WERI-Rb-1 (cell line): ENCODE measurements around the gene PRAF2.

Source experiments
- DNase-seq: peaks from one replicate; pipeline ENCODE4 v3.0.0-alpha.2; 2020
- H3K27ac ChIP-seq: fragments of 250-450 bp; sonication (Bioruptor Pico); 2 replicates; pipeline ENCODE4 v1.5.1; 2020; ENCODE audit warnings: mild to moderate bottlenecking, moderate library complexity
- H3K27me3 ChIP-seq: fragments of 250-450 bp; sonication (Bioruptor Pico); 2 replicates; pipeline ENCODE4 v1.5.1; 2021; ENCODE audit warnings: mild to moderate bottlenecking, low read depth, moderate library complexity; ENCODE audit not compliant: insufficient read depth, severe bottlenecking
- H3K36me3 ChIP-seq: fragments of 250-450 bp; sonication (Bioruptor Pico); 2 replicates; pipeline ENCODE4 v1.5.1; 2020; ENCODE audit warnings: mild to moderate bottlenecking, moderate library complexity
- H3K4me3 ChIP-seq: 2 replicates; pipeline ENCODE4 v1.5.1; 2011; ENCODE audit warnings: low read depth, mild to moderate bottlenecking, control low read depth, low read length
- H3K9me3 ChIP-seq: fragments of 250-450 bp; sonication (Bioruptor Pico); 2 replicates; pipeline ENCODE4 v1.5.1; 2021; ENCODE audit warnings: mild to moderate bottlenecking, moderate library complexity; ENCODE audit not compliant: severe bottlenecking
- TF ChIP-seq, protein P1 (sequence below): IDR thresholded peaks from 2 replicates; pipeline ENCODE4 v1.5.1; 2011; ENCODE audit warnings: low read depth, mild to moderate bottlenecking, control low read depth, inconsistent platforms, low read length

Gene PRAF2

DNA sequence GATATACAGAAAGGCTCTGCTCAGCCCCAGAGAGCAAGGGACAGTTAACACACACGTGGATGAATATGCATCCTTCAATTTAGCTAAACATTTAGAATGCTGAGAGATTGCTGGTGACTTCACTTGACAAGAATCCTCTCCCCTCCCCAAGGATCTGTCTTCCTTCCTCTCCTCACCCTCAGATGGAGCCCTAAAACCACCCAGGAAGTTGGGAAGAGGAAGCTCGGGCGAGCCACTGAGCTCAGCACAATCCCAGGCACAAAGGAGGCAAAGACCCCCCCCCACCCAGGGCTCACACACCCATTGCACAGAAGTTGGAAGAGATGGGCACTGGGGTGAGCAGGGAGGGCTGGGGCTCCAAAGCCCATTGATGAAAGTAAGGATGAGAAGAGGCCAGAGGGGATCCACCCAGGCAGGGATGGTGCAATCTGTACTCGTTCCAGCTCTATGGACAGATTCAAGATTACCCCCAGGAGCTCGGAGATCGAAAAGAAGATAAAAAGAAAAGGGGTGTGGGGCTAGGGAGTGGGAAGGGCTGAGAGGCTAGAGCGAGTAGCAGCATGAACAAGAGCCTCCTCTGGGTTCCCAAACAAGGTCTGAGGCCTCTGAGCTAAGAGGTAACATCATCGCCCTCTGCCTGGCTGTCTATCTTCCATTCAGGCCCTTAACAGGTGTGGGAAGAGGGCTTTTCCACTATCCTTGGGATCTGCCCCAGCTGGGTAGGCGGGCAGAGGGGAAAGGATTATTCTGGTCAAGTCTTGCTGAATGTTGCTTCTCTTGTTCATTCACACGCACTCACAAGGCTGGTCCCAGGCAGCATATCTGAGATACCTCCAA, 31.8 kb downstream of the PRAF2 start:
- H3K9me3 ChIP-seq: no peaks in the 10 kb centered on the region
- peak overlapping the region; percentile 78 for H3K27ac ChIP-seq
- TF ChIP-seq, protein P1, sequence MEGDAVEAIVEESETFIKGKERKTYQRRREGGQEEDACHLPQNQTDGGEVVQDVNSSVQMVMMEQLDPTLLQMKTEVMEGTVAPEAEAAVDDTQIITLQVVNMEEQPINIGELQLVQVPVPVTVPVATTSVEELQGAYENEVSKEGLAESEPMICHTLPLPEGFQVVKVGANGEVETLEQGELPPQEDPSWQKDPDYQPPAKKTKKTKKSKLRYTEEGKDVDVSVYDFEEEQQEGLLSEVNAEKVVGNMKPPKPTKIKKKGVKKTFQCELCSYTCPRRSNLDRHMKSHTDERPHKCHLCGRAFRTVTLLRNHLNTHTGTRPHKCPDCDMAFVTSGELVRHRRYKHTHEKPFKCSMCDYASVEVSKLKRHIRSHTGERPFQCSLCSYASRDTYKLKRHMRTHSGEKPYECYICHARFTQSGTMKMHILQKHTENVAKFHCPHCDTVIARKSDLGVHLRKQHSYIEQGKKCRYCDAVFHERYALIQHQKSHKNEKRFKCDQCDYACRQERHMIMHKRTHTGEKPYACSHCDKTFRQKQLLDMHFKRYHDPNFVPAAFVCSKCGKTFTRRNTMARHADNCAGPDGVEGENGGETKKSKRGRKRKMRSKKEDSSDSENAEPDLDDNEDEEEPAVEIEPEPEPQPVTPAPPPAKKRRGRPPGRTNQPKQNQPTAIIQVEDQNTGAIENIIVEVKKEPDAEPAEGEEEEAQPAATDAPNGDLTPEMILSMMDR: no peak
- H3K27me3 ChIP-seq: peaks cover 7% of the 10 kb centered on the region
- DNase-seq: peak; percentile 52
- peaks cover 7% of the 10 kb centered on the region for H3K36me3 ChIP-seq
- H3K4me3 ChIP-seq: peak overlapping the region; percentile 65

GRCh38 chrX:49040376-49040955, 33.3 kb downstream of the PRAF2 start:
- Histone ChIP-seq H3K36me3 (peaks cover 13% of the 10 kb centered on the region), H3K27me3 (peaks cover 5% of the 10 kb centered on the region), H3K4me3 (no peak overlapping the region), H3K9me3 (no peaks in the 10 kb centered on the region), H3K27ac (no peak overlapping the region)
- DNase-seq: no peak
- TF ChIP-seq, protein P1: no peak

DNA sequence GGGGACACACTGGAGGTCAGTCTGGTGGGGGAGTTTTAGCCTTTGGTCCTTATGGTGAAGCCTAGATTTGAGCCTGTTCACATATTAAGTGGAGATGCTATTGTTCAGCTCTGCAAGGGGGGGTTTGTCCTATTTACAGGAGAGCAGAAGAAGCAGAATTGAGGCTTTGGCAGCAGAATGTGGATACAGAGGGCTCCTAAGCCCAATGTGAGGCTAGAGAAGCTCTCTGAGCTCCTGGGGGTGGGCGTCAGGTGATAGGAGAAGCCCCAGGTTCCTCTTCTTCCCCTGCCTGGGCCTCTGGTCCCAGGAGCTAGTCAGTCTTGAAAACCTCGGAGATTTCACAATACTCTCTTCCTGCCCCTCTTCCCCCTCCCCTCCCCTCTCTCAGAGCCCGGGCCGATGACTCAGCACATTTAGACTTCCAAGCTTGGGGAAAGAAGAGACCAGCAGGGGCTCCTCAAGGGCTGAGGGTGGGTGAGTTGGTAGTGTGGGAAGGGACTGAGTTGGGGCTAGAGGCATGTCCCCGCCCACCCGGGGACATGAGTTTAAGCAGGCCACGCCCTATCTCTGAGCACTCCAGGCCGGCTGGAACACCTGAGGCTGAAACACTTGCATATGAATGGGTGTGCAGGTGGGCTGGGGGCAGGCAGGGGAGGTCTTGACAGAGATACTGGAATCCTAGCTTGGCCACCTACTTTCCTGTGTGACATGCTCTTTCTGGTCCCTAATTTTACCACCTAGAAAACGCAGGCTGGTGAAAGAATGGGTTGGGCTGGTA, 34.0 kb downstream of the PRAF2 start:
- H3K9me3 ChIP-seq: no peaks in the 10 kb centered on the region
- H3K36me3 ChIP-seq: peaks cover 13% of the 10 kb centered on the region
- peak; percentile 67 for DNase-seq
- TF ChIP-seq, protein P1: no peak
- H3K27me3 ChIP-seq: peaks cover 5% of the 10 kb centered on the region
- no peak overlapping the region for H3K4me3 ChIP-seq
- no peak overlapping the region; the same call in 1 of the 2 replicates for H3K27ac ChIP-seq

DNA sequence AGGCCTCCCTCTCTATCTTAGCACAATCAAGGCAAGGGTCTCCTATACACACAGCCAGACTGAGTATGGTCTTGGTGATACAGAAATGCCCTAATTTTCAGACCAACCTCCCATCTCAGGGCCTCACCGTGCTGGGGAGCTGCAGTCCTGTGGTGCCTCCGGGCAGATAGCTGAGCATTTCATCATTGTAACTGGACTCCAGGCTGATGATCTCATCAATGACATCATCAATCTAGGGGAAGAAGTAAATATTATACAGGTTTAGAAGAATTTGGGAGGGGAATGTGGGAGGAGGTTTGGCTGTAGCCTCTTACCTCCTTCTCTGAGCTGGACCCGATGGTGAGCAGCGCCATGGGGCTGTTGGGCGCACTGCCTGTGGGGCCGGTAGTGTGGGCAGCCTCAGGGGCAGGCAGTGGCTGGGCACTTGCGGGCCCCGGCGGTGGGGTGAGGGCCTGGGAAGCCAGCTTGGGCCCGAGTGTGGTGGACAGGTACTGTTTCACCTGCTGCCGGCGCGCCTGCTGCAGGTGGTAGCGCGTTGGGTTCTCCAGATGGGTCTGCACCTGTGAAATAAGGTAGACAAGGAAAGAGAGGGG, 35.8 kb downstream of the PRAF2 start:
- DNase-seq: no peak
- Histone ChIP-seq H3K27me3 (peaks cover 2% of the 10 kb centered on the region), H3K4me3 (no peak overlapping the region), H3K9me3 (no peaks in the 10 kb centered on the region), H3K27ac (no peak overlapping the region), H3K36me3 (peaks cover 15% of the 10 kb centered on the region)
- TF ChIP-seq, protein P1: no peak

DNA sequence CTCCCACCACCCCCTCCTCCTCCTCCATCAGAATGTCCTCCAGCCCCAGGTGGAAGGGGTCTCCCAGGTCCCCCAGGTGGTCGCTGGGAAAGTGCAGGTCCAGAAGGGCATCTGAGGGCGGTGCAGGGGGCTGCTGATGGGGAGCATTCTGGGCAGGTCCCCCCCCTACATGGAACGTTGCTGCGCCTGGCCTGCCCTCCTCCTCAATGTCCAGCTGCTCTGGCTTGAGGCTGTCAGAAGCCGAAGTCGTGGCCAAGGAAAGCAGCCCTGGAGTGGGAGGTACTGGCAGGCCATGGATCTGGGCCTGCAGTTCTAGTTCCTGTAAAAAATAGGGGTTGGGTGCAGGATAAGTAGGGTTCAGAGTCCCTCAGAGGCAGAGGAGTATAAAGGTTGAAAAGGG, 43.5 kb downstream of the PRAF2 start:
- H3K9me3 ChIP-seq: no peaks in the 10 kb centered on the region
- peaks cover 3% of the 10 kb centered on the region for H3K27me3 ChIP-seq
- no peak overlapping the region for H3K4me3 ChIP-seq
- H3K27ac ChIP-seq: no peak overlapping the region
- peaks cover 2% of the 10 kb centered on the region; the same call in 1 of the 2 replicates for H3K36me3 ChIP-seq
- TF ChIP-seq, protein P1: no peak
- no peak for DNase-seq
